Fibroblast of skin of left quadriceps (primary cell): ENCODE results near the gene PHTF1.
"Not testable (repeated sequence)": the region's sequence is repeated elsewhere in the genome, so short reads cannot be mapped to it uniquely, and the experiment has no call there.

Source experiments
- DNase-seq, 2 experiments: peaks; one replicate each; pipeline ENCODE4 v3.0.0-alpha.2; 2013; ENCODE audit warnings: low read depth in 2 of 2

The PHTF1 gene

DNA sequence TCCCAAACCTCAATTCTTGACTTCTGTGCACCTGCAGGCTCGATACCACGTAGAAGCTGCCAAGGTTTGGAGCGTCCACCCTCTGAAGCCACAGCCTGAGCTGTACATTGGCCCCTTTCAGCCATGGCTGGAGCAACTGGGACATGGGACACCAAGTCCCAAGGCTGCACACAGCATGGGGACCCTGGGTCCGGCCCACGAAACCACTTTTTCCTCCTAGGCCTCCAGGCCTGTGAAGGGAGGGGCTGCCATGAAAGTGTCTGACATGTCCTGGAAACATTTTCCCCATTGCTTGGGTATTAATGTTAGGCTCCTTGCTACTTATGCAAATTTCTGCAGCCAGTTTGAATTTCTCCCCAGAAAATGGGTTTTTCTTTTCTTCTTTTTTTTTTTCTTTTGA is 40.7 kb downstream of the PHTF1 start:
- not testable (repeated sequence) for DNase-seq

DNA sequence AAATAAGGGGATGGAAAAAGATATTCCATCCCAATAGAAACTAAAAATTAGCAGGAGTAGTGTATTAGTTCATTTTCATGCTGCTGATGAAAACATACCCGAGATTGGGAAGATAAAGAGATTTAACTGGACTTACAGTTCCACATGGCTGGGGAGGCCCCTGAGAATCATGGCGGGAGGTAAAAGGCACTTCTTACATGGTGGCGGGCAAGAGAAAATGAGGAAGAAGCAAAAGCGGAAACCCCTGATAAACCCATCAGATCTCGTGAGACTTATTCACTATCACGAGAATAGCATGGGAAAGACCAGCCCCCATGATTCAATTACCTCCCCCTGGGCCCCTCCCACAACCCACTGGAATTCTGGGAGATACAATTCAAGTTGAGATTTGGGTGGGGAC is 41.8 kb downstream of the PHTF1 start:
- DNase-seq, result not testable (repeated sequence)

DNA sequence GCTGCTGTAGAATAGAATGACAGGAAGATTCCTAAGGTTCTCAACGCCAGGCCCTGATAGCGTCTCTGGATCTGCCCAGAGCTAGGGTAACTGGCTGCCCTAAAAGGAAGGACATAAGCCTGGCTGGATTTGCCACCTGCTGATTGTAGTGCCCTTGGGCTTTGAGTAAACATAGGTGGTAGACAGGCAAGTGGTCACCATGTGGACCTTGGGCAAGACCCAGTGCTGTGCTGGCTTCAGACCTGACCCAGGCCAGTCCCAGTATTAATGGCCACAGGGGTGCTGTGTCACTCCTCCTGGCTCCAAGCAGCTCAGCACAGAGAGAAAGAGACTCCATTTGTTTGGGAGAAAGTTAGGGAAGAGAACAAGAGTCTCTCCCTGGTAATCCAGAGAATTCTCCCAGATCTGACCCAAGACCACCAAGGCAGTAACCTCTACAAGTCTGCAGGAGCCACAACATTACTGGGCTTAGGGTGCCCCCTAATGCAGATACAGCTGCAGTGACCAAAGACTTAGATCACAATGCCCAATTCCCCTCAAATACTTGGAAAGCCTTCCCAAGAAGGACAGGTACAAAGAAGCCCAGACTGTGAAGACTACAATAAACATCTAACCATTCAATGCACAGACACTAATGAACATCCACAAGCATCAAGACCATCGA is 44.5 kb downstream of the PHTF1 start:
- no peak for DNase-seq

DNA sequence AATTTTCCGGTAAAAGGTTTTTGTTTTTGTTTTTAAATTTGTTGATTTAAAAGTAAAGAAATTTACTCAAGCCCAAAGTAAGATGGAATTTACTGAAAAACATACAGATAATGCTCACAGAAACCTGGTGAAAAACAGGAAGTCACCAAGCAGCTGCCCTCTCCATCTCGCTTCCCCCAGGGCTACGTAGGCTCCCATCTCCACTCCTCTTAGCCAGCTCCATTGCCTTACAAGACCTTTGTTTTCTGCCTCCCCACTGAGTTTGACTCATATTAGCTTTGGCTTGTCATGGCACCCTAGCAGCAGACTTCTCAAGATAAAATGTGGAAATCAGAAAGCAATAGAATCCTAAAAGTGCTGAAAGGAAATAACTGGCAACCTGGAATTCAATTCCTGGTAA is 57.9 kb downstream of the PHTF1 start:
- no peak for DNase-seq

DNA sequence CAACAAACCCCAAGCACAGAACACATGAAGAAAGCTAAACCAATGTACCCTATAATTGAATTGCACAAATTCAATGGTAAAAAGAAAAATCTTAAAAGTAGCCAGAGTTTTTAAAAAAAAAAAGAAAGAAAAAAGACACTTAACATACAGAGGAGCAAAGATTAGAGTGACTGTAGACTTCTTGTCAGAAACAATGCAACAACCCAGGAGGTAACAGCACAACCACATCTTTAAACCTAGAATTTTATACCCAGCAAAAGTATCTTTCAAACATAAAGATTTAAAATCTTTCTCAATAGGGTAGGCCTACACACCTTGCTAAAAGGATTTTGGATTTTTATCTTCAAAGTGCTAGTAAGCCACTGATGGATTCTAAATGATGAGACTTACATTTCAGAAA is 64.4 kb downstream of the PHTF1 start:
- DNase-seq, result no peak

- DNase-seq, result no peak
These were observed 66.4 kb downstream of the PHTF1 start for GRCh38 chr1:113692824-113693431.

DNA sequence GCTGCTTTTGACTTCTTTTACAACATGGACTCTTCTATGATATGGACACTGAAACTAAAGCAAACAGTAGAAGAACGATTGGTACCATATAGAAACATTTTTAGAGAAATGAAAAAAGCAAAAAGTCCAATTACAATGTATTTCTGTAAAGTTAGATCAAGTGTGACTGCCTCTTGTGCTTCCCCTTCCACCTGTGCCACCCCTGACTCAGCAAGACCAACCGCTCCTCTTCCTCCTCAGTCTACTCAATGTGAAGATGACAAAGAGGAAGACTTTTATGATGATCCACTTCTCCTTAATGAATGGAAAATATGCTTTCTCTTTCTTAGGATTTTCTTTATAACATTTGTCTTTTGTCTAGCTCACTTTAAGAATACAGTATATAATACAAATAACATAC is 66.9 kb downstream of the PHTF1 start:
- DNase-seq, result no peak

DNA sequence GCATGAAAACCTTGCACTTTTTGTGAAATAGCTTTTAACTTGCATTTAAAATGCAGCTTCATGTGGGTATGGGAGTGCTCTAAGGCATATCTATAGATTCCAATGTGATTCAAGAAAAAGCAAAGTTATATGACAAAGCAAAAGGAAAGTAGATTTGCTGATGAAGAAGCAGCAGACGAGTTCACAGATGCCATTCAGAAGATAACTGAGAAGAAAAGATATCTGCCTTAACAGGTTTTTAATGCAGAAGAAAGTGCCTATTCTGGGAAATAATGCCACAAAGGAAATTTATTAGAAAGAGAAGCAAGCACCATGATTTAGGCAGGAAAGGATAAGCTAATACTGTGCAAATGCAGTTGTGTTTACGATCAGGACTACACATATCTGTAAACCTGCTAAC is 68.1 kb downstream of the PHTF1 start:
- DNase-seq, result no peak

GRCh38 chr1:113686891-113687618 is 72.2 kb downstream of the PHTF1 start:
- no peak for DNase-seq

- no peak for DNase-seq
These were observed 75.1 kb downstream of the PHTF1 start for GRCh38 chr1:113684153-113684541.

- no peak for DNase-seq
These were observed 75.7 kb downstream of the PHTF1 start for GRCh38 chr1:113683384-113684152.

GRCh38 chr1:113681596-113682337 is 77.5 kb downstream of the PHTF1 start:
- DNase-seq, result no peak

DNA sequence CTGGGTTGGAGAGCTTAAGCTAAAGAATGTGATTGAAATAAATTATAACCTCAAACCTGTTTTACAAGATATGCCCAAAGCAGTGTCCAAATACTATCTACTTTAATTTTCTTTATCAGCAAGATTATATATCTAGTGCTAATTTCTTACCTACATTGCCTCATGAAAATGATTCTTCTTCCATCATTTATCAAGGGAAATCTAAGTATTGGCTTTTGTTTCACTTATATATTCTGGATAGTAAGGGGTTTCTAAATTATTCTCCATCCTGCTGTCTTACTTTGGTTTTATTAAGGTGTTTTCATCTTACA is 81.2 kb downstream of the PHTF1 start:
- no peak for DNase-seq

- DNase-seq, result peak in 1 of 2 experiments; percentile 34
These were observed 81.8 kb downstream of the PHTF1 start for GRCh38 chr1:113677250-113678158.

- DNase-seq, result no peak
These were observed 82.8 kb downstream of the PHTF1 start for GRCh38 chr1:113676524-113676923.

- DNase-seq, result no peak
These were observed 84.0 kb downstream of the PHTF1 start for GRCh38 chr1:113675302-113675701.

- DNase-seq, result no peak
These were observed 84.7 kb downstream of the PHTF1 start for GRCh38 chr1:113674591-113674990.

- no peak for DNase-seq
These were observed 86.8 kb downstream of the PHTF1 start for GRCh38 chr1:113672491-113672890.

- no peak for DNase-seq
These were observed 88.6 kb downstream of the PHTF1 start for GRCh38 chr1:113670650-113671049.

- DNase-seq, result no peak
These were observed 89.3 kb downstream of the PHTF1 start for GRCh38 chr1:113669988-113670387.

- DNase-seq, result no peak
These were observed 93.2 kb downstream of the PHTF1 start for GRCh38 chr1:113666126-113666525.
